BLaER1 (cell line): ENCODE measurements around the gene NUDT9.
"Not testable (repeated sequence)": the region's sequence is repeated elsewhere in the genome, so short reads cannot be mapped to it uniquely, and the experiment has no call there.

Experiments used
- H3K27ac ChIP-seq: shearing (Covaris generic); formaldehyde crosslinking; 2 replicates; pipeline ENCODE4 v1.8.1; 2022
- H3K27me3 ChIP-seq: shearing (Covaris generic); formaldehyde crosslinking; 2 replicates; pipeline ENCODE4 v1.8.1; 2022
- H3K36me3 ChIP-seq: shearing (Covaris generic); formaldehyde crosslinking; 2 replicates; pipeline ENCODE4 v1.8.1; 2022
- H3K4me1 ChIP-seq: shearing (Covaris generic); formaldehyde crosslinking; 2 replicates; pipeline ENCODE4 v1.8.1; 2022
- H3K4me2 ChIP-seq: shearing (Covaris generic); formaldehyde crosslinking; 2 replicates; pipeline ENCODE4 v1.8.1; 2022
- H3K4me3 ChIP-seq: shearing (Covaris generic); formaldehyde crosslinking; 2 replicates; pipeline ENCODE4 v1.8.1; 2022
- H3K9ac ChIP-seq: shearing (Covaris generic); formaldehyde crosslinking; 2 replicates; pipeline ENCODE4 v1.8.1; 2022
- H3K9me3 ChIP-seq: shearing (Covaris generic); formaldehyde crosslinking; 2 replicates; pipeline ENCODE4 v1.8.1; 2022
- H4K20me1 ChIP-seq: shearing (Covaris generic); formaldehyde crosslinking; 2 replicates; pipeline ENCODE4 v1.8.1; 2022
- Cebpa-rat ChIP-seq: shearing (Covaris generic); IDR thresholded peaks from 2 replicates; pipeline ENCODE4 v1.8.1; 2022

Gene NUDT9

DNA sequence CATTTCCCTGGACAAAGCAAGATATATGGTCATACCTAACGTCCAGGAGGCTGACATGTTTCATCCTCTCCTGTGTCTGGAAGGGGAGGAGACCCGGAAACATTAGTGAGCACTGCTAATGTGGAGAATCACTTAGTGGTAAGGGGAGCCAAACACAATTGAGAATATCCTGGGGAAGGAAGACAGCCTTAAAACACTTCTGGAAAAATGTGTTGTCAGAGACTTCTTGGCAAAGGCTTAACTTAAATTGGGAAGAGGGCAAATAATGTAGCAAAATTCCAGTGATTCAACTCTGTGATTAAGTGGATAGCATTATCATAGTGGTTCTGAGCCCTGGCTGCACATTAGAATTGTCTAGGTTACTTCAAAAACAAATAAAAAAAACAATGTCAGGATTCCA, 67.3 kb downstream of the NUDT9 start:
- no peak for TF ChIP-seq Cebpa-rat
- no peaks in the 10 kb centered on the region for H3K36me3 ChIP-seq
- H3K4me2 ChIP-seq: no peak overlapping the region
- no peaks in the 10 kb centered on the region for H3K4me1 ChIP-seq
- H3K9me3 ChIP-seq: peaks cover 4% of the 10 kb centered on the region; the same call in 1 of the 2 replicates
- H3K4me3 ChIP-seq: no peak overlapping the region
- H3K9ac ChIP-seq: no peak overlapping the region
- H4K20me1 ChIP-seq: no peaks in the 10 kb centered on the region
- no peak overlapping the region for H3K27ac ChIP-seq
- H3K27me3 ChIP-seq: no peaks in the 10 kb centered on the region

DNA sequence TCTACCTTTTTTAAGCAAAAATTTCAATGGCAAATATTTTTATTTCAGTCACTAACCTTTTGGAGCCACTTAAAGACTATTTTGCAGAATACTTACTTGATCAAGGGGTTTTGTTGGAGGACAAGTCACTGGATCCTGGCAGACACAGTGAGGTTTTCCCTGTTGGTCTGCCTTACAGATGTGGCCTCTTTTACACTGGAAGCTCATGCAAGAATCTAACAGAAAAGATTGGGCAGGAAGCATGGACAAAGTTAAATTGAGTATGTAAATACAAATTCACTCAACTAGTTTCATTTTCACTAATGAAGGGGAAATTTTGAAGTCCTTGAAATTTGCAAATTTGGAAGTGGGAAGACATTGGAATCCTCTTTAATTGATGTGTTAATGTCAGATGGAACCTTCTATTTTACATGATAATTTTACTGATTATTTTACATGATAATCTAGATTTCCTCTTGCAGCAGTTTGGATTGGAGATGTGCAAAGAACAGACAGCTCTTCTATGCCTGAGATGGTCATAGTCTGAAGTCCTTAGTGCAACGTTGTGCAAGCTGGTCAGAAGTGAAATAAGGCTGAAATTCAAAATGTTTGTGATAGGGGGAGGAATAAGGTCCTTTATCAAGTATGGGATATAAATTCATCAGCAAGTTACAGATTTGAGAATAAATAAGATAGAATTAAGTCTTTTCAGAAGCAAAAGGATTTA, 68.4 kb downstream of the NUDT9 start:
- Histone ChIP-seq H3K27ac (no peak overlapping the region), H3K9me3 (peaks cover 4% of the 10 kb centered on the region; the same call in 1 of the 2 replicates), H4K20me1 (no peaks in the 10 kb centered on the region), H3K4me1 (no peaks in the 10 kb centered on the region), H3K36me3 (no peaks in the 10 kb centered on the region), H3K4me2 (no peak overlapping the region), H3K9ac (no peak overlapping the region), H3K4me3 (no peak overlapping the region), H3K27me3 (no peaks in the 10 kb centered on the region)
- TF ChIP-seq Cebpa-rat: no peak

DNA sequence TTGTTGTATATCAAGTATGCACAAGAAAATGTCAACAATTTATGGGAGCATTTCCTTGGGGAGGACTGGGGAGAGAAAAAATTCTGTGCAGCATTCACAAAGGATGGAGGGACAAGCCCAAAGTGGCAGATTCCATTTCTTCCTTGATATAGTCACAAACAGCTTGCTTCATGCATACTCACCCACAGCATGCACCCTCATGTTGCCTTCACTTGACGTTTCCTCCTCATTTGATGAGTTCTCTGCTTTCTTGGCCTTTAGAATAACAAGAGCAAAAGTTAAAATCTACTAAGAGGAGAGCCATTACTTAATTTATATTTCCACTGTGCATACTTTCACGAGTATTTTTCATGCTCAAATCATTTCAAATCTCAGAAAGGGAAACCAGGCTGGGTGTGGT, 69.1 kb downstream of the NUDT9 start:
- H3K27ac ChIP-seq: no peak overlapping the region
- no peak overlapping the region for H3K9ac ChIP-seq
- H3K4me3 ChIP-seq: no peak overlapping the region
- no peaks in the 10 kb centered on the region for H3K4me1 ChIP-seq
- H3K4me2 ChIP-seq: no peak overlapping the region
- no peaks in the 10 kb centered on the region for H4K20me1 ChIP-seq
- no peak for TF ChIP-seq Cebpa-rat
- no peaks in the 10 kb centered on the region for H3K27me3 ChIP-seq
- H3K9me3 ChIP-seq: peaks cover 4% of the 10 kb centered on the region; the same call in 1 of the 2 replicates
- H3K36me3 ChIP-seq: no peaks in the 10 kb centered on the region

DNA sequence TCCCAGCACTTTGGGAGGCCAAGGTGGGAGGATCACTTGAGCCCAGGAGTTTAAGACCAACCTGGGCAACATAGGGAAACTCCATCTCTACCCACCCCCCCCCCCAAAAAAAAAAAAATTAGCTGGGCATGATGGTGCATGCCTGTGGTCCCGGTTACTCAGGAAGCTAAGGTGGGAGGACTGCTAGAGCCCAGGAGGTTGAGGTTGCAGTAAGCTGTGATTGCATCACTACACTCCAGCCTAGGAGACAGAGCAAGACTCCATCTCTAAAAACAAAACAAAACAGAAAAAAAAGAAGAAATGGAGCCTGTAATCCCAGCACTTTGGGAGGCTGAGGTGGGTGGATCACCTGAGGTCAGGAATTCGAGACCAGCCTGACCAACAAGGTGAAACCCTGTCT, 69.5 kb downstream of the NUDT9 start:
- H3K4me3 ChIP-seq, H3K4me1 ChIP-seq, H3K9me3 ChIP-seq, H3K4me2 ChIP-seq, H4K20me1 ChIP-seq, H3K9ac ChIP-seq, H3K27me3 ChIP-seq, H3K27ac ChIP-seq, H3K36me3 ChIP-seq: not testable (repeated sequence)

DNA sequence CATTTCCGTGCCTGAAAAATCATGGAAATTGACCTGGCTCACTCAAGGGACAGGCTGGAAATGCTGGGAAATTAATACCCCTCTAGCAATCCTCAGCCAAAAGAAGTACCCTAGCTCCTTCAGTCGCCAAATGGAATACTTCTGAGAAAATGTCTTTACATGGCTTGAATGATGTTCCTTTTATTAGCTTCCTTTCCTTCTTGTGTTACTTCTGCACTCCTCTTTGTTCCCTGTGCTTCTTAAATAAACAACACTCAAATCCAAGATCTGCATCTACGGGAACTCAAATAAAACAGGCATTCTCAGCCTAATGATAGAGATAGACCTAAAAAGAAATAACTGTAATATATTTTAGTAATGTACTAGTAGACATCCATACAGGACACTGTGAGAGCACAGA, 70.7 kb downstream of the NUDT9 start:
- no peaks in the 10 kb centered on the region for H3K36me3 ChIP-seq
- H3K9me3 ChIP-seq: peaks cover 4% of the 10 kb centered on the region; the same call in 1 of the 2 replicates
- no peak overlapping the region for H3K4me2 ChIP-seq
- H3K27ac ChIP-seq: no peak overlapping the region
- H3K9ac ChIP-seq: no peak overlapping the region
- no peaks in the 10 kb centered on the region for H4K20me1 ChIP-seq
- H3K4me1 ChIP-seq: no peaks in the 10 kb centered on the region
- TF ChIP-seq Cebpa-rat: no peak
- H3K27me3 ChIP-seq: no peaks in the 10 kb centered on the region
- H3K4me3 ChIP-seq: no peak overlapping the region

DNA sequence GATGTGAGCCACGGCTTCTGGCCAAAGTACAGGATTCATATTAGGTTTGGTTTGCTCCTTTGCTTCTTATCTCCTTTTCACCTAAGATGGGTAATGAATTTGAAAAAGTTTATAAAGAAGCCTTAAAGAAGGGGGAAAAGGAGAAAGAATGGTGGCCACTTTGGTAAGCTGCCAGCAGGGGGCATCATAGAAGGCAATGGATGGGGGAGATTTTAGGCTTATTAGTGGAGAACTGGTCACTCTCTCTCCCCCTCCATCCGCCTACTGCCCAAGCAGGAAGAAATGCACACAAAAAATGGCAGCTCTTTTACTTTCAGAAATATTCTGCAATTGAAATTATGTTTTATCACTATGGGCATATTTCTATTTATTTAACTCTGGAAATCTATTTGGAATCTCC, 74.8 kb downstream of the NUDT9 start:
- H3K9ac ChIP-seq: no peak overlapping the region
- no peaks in the 10 kb centered on the region for H3K27me3 ChIP-seq
- TF ChIP-seq Cebpa-rat: no peak
- no peak overlapping the region for H3K4me3 ChIP-seq
- no peaks in the 10 kb centered on the region for H3K9me3 ChIP-seq
- H3K4me2 ChIP-seq: no peak overlapping the region
- no peak overlapping the region for H3K27ac ChIP-seq
- no peaks in the 10 kb centered on the region for H3K36me3 ChIP-seq
- no peaks in the 10 kb centered on the region for H4K20me1 ChIP-seq
- no peaks in the 10 kb centered on the region for H3K4me1 ChIP-seq

DNA sequence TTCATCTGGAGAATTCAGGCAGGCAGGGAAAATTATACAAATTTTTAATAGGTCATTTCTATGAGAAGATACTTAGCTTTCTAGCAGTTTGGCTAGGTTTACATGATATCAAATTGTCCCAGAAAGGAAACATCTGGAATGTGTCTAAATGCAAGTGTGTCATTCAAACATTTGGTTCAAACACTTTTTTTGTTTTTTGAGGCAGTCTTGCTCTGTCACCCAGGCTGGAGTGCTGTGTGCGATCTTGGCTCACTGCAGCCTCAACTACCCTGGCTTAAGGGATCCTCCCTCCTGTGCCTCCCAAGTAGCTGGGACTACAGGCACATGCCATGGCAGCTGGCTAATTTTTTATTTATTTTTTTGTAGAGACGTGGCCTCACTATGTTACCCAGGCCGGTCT, 75.2 kb downstream of the NUDT9 start:
- no peaks in the 10 kb centered on the region for H3K9me3 ChIP-seq
- no peaks in the 10 kb centered on the region for H3K27me3 ChIP-seq
- H3K9ac ChIP-seq: no peak overlapping the region
- no peaks in the 10 kb centered on the region for H3K4me1 ChIP-seq
- no peak overlapping the region for H3K4me3 ChIP-seq
- H4K20me1 ChIP-seq: no peaks in the 10 kb centered on the region
- H3K36me3 ChIP-seq: no peaks in the 10 kb centered on the region
- no peak overlapping the region for H3K27ac ChIP-seq
- no peak overlapping the region for H3K4me2 ChIP-seq
- no peak for TF ChIP-seq Cebpa-rat

DNA sequence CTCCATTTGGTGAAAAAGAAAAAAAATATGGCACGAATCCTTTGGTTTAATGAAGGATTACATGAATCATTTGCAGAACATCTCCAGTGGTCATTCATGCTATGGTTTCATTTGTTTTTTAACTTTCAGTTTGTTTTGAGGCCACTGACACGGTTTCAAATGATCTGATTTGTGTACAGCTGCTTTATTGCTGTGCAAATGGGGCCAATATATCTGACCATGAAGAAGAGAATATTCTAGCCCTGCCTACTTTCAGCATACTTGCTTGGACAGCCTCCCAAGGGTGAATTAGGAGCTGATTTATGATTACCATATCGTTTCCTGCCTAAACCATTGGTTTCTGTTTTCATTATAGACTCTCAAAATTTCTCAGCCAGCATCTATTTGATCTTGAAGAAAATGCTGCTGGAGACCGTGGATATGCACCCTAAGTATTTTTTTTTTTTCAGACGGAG, 76.1 kb downstream of the NUDT9 start:
- H3K36me3 ChIP-seq: no peaks in the 10 kb centered on the region
- no peak overlapping the region for H3K4me2 ChIP-seq
- H3K4me3 ChIP-seq: no peak overlapping the region
- H3K9me3 ChIP-seq: no peaks in the 10 kb centered on the region
- H3K4me1 ChIP-seq: no peaks in the 10 kb centered on the region
- no peak overlapping the region for H3K27ac ChIP-seq
- no peak overlapping the region for H3K9ac ChIP-seq
- TF ChIP-seq Cebpa-rat: no peak
- H3K27me3 ChIP-seq: no peaks in the 10 kb centered on the region
- no peaks in the 10 kb centered on the region for H4K20me1 ChIP-seq

DNA sequence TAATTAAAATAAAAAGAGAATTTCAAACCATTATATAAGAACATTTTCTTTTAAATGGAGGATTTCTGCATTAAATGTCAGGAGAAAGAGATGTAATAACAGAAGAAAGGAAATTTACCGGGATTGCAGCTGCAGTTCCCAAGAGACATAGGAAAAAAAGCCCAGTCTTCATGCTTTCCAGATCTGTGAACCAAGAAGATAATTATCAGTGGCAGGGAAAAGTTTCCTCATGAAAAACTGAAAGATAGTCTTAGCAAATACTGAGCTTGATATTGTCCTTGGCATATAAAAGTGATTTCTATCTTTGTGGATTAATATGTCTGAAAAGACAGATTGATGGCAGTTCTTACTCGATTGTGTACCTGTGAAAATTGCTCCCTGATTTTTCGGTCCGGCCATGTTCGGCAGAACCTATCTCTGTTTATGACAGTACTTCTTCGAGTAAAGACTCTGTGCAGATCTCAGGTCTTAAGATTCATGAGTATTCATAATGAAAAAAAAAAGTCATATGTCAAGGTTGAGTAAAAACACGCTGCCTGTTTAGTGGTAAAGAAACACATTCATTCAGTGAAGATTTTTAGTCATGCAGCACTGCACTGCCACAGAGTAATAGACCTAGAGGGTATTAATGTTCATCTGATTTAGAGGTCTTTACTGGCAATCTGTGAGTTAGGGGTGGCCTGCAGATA, 77.2 kb downstream of the NUDT9 start:
- no peak overlapping the region for H3K4me2 ChIP-seq
- no peaks in the 10 kb centered on the region for H3K9me3 ChIP-seq
- no peaks in the 10 kb centered on the region for H3K36me3 ChIP-seq
- no peak overlapping the region for H3K9ac ChIP-seq
- no peak overlapping the region for H3K4me3 ChIP-seq
- no peaks in the 10 kb centered on the region for H3K27me3 ChIP-seq
- TF ChIP-seq Cebpa-rat: no peak
- H3K27ac ChIP-seq: no peak overlapping the region
- H4K20me1 ChIP-seq: no peaks in the 10 kb centered on the region
- no peaks in the 10 kb centered on the region for H3K4me1 ChIP-seq

DNA sequence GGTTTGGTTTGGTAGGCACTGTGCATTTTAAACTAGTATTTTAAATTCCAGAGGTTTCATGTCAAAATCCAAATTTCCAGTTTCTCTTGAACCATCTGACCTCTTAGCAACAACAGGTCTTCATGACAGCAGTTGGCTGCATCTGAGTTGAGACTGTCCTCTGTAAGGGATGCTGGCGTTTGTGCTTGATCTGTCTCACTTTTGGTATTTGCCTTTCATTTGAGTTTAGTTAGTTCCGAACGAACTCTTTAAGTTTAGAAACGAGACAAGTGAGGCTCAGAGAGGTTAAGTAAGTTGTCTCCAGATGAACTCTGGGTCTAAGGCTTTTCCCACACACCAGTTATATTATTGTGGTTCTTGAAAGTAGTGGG, 77.7 kb downstream of the NUDT9 start:
- Histone ChIP-seq H3K27me3 (no peaks in the 10 kb centered on the region), H3K9ac (no peak overlapping the region), H3K9me3 (no peaks in the 10 kb centered on the region), H3K27ac (no peak overlapping the region), H4K20me1 (no peaks in the 10 kb centered on the region), H3K36me3 (no peaks in the 10 kb centered on the region), H3K4me2 (no peak overlapping the region), H3K4me3 (no peak overlapping the region), H3K4me1 (no peaks in the 10 kb centered on the region)
- no peak for TF ChIP-seq Cebpa-rat
